Liver (tissue), 3 donors: Measurements from ENCODE around the gene TRIM52.

Source experiments
- ATF3 ChIP-seq: IDR thresholded peaks from 2 replicates; pipeline ENCODE4 v1.6.1; 2016; ENCODE audit warnings: antibody characterized with exemption
- EGR1 ChIP-seq, 2 donors: IDR thresholded peaks; 2 replicates each; pipeline ENCODE4 v1.6.1; 2016 to 2018; ENCODE audit warnings: antibody characterized with exemption in 2 of 2, low read depth in 2 of 2
- FOXA1 ChIP-seq: IDR thresholded peaks from 2 replicates; pipeline ENCODE4 v1.6.1; 2016; ENCODE audit warnings: antibody characterized with exemption
- GABPA ChIP-seq, 2 donors: IDR thresholded peaks in 1 of 2; conservative IDR thresholded peaks in 1 of 2; 2 replicates each; pipeline ENCODE4 v1.6.1; 2016; ENCODE audit warnings: antibody characterized with exemption in 2 of 2, mild to moderate bottlenecking in 1 of 2, moderate library complexity in 1 of 2
- JUND ChIP-seq, 2 donors: IDR thresholded peaks; 2 replicates each; pipeline ENCODE4 v1.6.1; 2016; ENCODE audit warnings: antibody characterized with exemption in 2 of 2
- MAX ChIP-seq: IDR thresholded peaks from 2 replicates; pipeline ENCODE4 v1.6.1; 2016; ENCODE audit warnings: antibody characterized with exemption
- NR2F2 ChIP-seq: IDR thresholded peaks from 2 replicates; pipeline ENCODE4 v1.6.1; 2016; ENCODE audit warnings: antibody characterized with exemption
- REST ChIP-seq: IDR thresholded peaks from 2 replicates; pipeline ENCODE4 v1.6.1; 2016; ENCODE audit warnings: antibody characterized with exemption, mild to moderate bottlenecking
- RXRA ChIP-seq, 2 donors: IDR thresholded peaks; 2 replicates each; pipeline ENCODE4 v1.6.1; 2017 to 2018; ENCODE audit warnings: antibody characterized with exemption in 2 of 2, mild to moderate bottlenecking in 1 of 2
- SP1 ChIP-seq: IDR thresholded peaks from 2 replicates; pipeline ENCODE4 v1.6.1; 2018; ENCODE audit warnings: antibody characterized with exemption, mild to moderate bottlenecking
- TAF1 ChIP-seq: conservative IDR thresholded peaks from 2 replicates; pipeline ENCODE4 v1.6.1; 2016; ENCODE audit warnings: antibody characterized with exemption, mild to moderate bottlenecking
- ZBTB33 ChIP-seq: IDR thresholded peaks from 2 replicates; pipeline ENCODE4 v1.6.1; 2016; ENCODE audit warnings: antibody characterized with exemption
- TF ChIP-seq, protein P1 (sequence below): fragments of 150-350 bp; IDR thresholded peaks from 2 replicates; pipeline ENCODE4 v1.5.1; 2017; ENCODE audit warnings: improper control_type of control experiment, low read depth, low read length; ENCODE audit not compliant: missing input control
- donor health status: healthy.
- donor health status: healthy.

DNA sequence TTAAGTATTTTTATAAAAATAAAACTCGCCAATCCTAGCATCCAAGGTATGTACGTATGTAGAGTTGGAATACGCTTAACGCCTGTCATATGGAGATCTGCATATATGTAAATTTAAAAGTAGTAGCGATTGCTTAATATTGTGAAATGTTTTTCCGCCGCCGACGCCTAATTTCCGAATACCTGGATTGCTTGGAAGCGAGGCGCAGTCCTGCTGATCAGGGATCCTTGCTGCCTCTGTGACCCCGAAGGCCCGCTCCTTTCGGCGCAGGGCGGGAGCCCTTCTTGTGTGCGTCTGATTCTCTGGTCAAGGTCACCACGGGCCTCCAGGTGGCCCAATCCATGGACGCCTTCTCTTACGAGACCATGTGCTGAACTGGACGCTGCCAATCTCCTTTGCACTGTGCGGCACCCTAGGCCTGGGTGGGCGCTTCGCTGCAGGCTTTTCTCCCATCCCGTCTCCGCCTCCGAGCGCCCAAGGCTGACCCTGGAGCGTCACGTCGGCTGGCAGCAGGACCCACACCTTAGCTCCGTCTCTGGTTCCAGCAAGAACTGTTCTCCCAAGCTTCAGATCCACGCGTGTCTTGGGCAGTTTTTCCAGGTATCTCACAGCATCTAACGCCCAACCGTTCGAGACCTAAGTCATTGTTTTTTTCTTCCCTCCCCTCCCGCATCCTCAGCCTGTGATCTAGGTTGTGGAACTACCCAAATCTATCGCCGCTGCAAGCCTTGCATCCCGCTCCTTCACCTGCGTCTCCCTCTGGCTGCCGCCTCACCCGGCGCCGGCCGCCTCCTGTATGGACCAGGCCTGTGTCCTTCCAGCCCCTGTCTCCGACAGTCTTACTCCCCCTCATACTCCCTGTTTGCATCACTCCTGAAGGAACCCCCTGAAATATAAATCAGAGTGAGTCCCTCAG, 41.4 kb downstream of the TRIM52 start:
- TF ChIP-seq, protein P1, sequence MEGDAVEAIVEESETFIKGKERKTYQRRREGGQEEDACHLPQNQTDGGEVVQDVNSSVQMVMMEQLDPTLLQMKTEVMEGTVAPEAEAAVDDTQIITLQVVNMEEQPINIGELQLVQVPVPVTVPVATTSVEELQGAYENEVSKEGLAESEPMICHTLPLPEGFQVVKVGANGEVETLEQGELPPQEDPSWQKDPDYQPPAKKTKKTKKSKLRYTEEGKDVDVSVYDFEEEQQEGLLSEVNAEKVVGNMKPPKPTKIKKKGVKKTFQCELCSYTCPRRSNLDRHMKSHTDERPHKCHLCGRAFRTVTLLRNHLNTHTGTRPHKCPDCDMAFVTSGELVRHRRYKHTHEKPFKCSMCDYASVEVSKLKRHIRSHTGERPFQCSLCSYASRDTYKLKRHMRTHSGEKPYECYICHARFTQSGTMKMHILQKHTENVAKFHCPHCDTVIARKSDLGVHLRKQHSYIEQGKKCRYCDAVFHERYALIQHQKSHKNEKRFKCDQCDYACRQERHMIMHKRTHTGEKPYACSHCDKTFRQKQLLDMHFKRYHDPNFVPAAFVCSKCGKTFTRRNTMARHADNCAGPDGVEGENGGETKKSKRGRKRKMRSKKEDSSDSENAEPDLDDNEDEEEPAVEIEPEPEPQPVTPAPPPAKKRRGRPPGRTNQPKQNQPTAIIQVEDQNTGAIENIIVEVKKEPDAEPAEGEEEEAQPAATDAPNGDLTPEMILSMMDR, result no peak
- no peak for TF ChIP-seq ATF3
- no peak for TF ChIP-seq FOXA1
- no peak for TF ChIP-seq TAF1
- TF ChIP-seq MAX, result no peak
- TF ChIP-seq JUND (IDR thresholded peaks at IDR 0.05), result no peak
- TF ChIP-seq EGR1 (IDR thresholded peaks at IDR 0.05; ENCODE audit: low read depth in 2 of 2), result no peak
- no peak for TF ChIP-seq SP1
- TF ChIP-seq ZBTB33, result no peak
- TF ChIP-seq NR2F2, result no peak
- no peak for TF ChIP-seq REST
- TF ChIP-seq GABPA (IDR thresholded peaks at IDR 0.05 in 1 of 2, conservative IDR thresholded peaks at IDR 0.05 in 1 of 2), result no peak
- TF ChIP-seq RXRA (IDR thresholded peaks at IDR 0.05), result no peak
